K562 (cell line): Measurements from ENCODE around the gene NRXN3. TPM values are rescaled to one million over a fixed set of nuclear protein-coding genes. Genes with fewer than 3 reads are reported as not detected.

ENCODE experiments used
- ATAC-seq: fragments of 200-7000 bp; cut with Tn5 transposase; 3 replicates; pipeline ENCODE4 v1.9.1; 2020; ENCODE audit warnings: moderate library complexity
- BruUV-seq: library from RNA; stranded (reverse); fragments of 400-500 nt; replicated peaks from 2 replicates; lab custom pipeline; 2021; lab: Mats Ljungman, UMichigan
- CTCF ChIA-PET: fragments of 300-600 bp; formaldehyde crosslinking; extraction: SDS; loops from one replicate; lab custom pipeline; 2021; ENCODE audit warnings: low intra/inter-chr PET ratio; lab: Yijun Ruan, JAX
- POLR2A ChIA-PET: fragments of 300-600, 350-650 bp; sonication (Branson Sonifier 250); formaldehyde crosslinking; extraction: SDS; loops from one replicate; lab custom pipeline; 2021; ENCODE audit warnings: antibody characterized with exemption, inconsistent platforms; lab: Yijun Ruan, JAX
- DNase-seq, 4 experiments: peaks; one replicate each; pipeline versions ENCODE4 v3.0.0 to v3.0.0-alpha.2; 2011 to 2018; ENCODE audit warnings: low spot score in 3 of 4, mixed read lengths in 3 of 4; ENCODE audit errors: extremely low read depth in 1 of 4
- FAIRE-seq: peaks from 2 replicates; lab custom pipeline; 2011; peaks lifted over from hg19 to GRCh38; lab: Jason Lieb, UNC
- H2AFZ ChIP-seq: 2 replicates; pipeline ENCODE4 v1.6.0; 2011; ENCODE audit warnings: low read depth, low read length, control low read depth, inconsistent platforms
- H3K27ac ChIP-seq: fragments of 200-600 bp; 3 replicates; pipeline ENCODE4 v1.8.0; 2011; ENCODE audit warnings: low read depth, mild to moderate bottlenecking, control low read depth, inconsistent platforms, low read length, moderate library complexity, mixed read lengths; ENCODE audit errors: extremely low read depth
- H3K27me3 ChIP-seq, 2 experiments: fragments of 300-600 bp in 1 of 2; 2 replicates in 1 of 2; 3 replicates in 1 of 2; pipeline versions ENCODE4 v1.6.0 to v1.8.0; 2011; ENCODE audit warnings: inconsistent platforms in 2 of 2, low read length in 2 of 2, mild to moderate bottlenecking in 1 of 2, mixed read lengths in 1 of 2, moderate library complexity in 1 of 2; ENCODE audit not compliant: control insufficient read depth in 2 of 2, insufficient read depth in 2 of 2
- H3K36me3 ChIP-seq: fragments of 300-600 bp; 3 replicates; pipeline ENCODE4 v1.8.0; 2011; ENCODE audit warnings: mild to moderate bottlenecking, low read length, inconsistent platforms; ENCODE audit not compliant: control insufficient read depth, insufficient read depth
- H3K4me1 ChIP-seq, 2 experiments: fragments of 200-600 bp in 1 of 2; replicated peaks in 1 of 2; 2 replicates in 1 of 2; 3 replicates in 1 of 2; pipeline versions ENCODE4 v1.5.1 to v1.8.0; 2011; ENCODE audit warnings: inconsistent platforms in 2 of 2, low read length in 2 of 2, mild to moderate bottlenecking in 1 of 2, mixed read lengths in 1 of 2, moderate library complexity in 1 of 2; ENCODE audit not compliant: control insufficient read depth in 2 of 2, insufficient read depth in 2 of 2
- H3K4me2 ChIP-seq: 2 replicates; pipeline ENCODE4 v1.6.1; 2011; ENCODE audit warnings: low read length, control low read depth, inconsistent platforms, mixed read lengths; ENCODE audit not compliant: insufficient read depth
- H3K4me3 ChIP-seq: fragments of 200-600 bp; sonication (generic), shearing (Covaris generic); 2 replicates; pipeline ENCODE4 v1.5.1; 2016; ENCODE audit warnings: control low read depth, inconsistent platforms
- H3K79me2 ChIP-seq: fragments of 200-600 bp; 3 replicates; pipeline ENCODE4 v1.8.0; 2011; ENCODE audit warnings: low read length, inconsistent platforms; ENCODE audit not compliant: control insufficient read depth, insufficient read depth
- H3K9ac ChIP-seq, 2 experiments: 2 replicates each; pipeline versions ENCODE4 v1.6.0 to v1.6.1; 2011; ENCODE audit warnings: low read depth in 2 of 2, low read length in 2 of 2, control low read depth in 1 of 2, inconsistent platforms in 1 of 2, mild to moderate bottlenecking in 1 of 2, mixed read lengths in 1 of 2; ENCODE audit not compliant: insufficient read depth in 1 of 2
- H3K9me1 ChIP-seq: one replicate; pipeline ENCODE4 v1.6.0; 2011; ENCODE audit warnings: inconsistent platforms, mild to moderate bottlenecking, low read length, moderate library complexity; ENCODE audit not compliant: control insufficient read depth, insufficient read depth
- H3K9me3 ChIP-seq: replicated peaks from 2 replicates; pipeline ENCODE4 v1.5.1; 2011; ENCODE audit warnings: low read depth, low read length, inconsistent platforms; ENCODE audit not compliant: control insufficient read depth, insufficient read depth
- H4K20me1 ChIP-seq: replicated peaks from 2 replicates; pipeline ENCODE4 v1.6.1; 2011; ENCODE audit warnings: low read length, inconsistent platforms, mixed read lengths; ENCODE audit not compliant: control insufficient read depth, insufficient read depth
- ATF3 ChIP-seq, 2 experiments: fragments of 450-650 bp in 1 of 2; sonication (generic) in 1 of 2; formaldehyde crosslinking in 1 of 2; IDR thresholded peaks in 1 of 2; conservative IDR thresholded peaks in 1 of 2; 2 replicates each; pipeline versions ENCODE4 v1.6.1 to v1.8.1; 2016 to 2023; ENCODE audit warnings: mild to moderate bottlenecking in 2 of 2, moderate library complexity in 2 of 2, inconsistent platforms in 1 of 2, missing genetic modification reagents in 1 of 2
- CBFB ChIP-seq: sonication (generic); formaldehyde crosslinking; IDR thresholded peaks from 2 replicates; pipeline ENCODE4 v1.4.0; 2020; ENCODE audit warnings: mild to moderate bottlenecking, missing genetic modification reagents
- CHAMP1 ChIP-seq: fragments of 450-650 bp; IDR thresholded peaks from 2 replicates; pipeline ENCODE4 v1.6.1; 2016; ENCODE audit warnings: mild to moderate bottlenecking
- HES1 ChIP-seq: fragments of 450-650 bp; IDR thresholded peaks from 2 replicates; pipeline ENCODE4 v1.6.1; 2016; ENCODE audit warnings: low read depth, mild to moderate bottlenecking, moderate library complexity
- RUNX1 ChIP-seq: sonication (generic); IDR thresholded peaks from 2 replicates; pipeline ENCODE4 v1.6.1; 2016; ENCODE audit warnings: antibody characterized with exemption, low read depth
- ZFPM2 ChIP-seq: fragments of 250-450 bp; sonication (Bioruptor Pico); IDR thresholded peaks from 2 replicates; pipeline ENCODE4 v1.5.1; 2022; ENCODE audit warnings: mild to moderate bottlenecking
- WGBS: fragments of 100-300 bp; shearing (Covaris generic); methylation state at CpG from one replicate; pipeline ENCODE4 v1.1.6; 2016; ENCODE audit warnings: low coverage, mixed read lengths; ENCODE audit not compliant: insufficient coverage; ENCODE audit errors: missing lambda C conversion rate; 5-methylcytosine and 5-hydroxymethylcytosine counted together
- in situ Hi-C: fragments of 300-500 bp; cut with MboI; formaldehyde crosslinking; loops from 4 replicates; pipeline ENCODE4 v1.15.0; 2018; ENCODE audit warnings: inconsistent platforms, mixed read lengths
- intact Hi-C: fragments of 100-400 bp; cut with micrococcal nuclease; formaldehyde crosslinking; loops from 2 replicates; pipeline ENCODE4 v1.14.2; 2022
- polyA plus RNA-seq, 8 experiments: library from polyadenylated mRNA; depleted of rRNA in 4 of 8; stranded (reverse) in 5 of 8; unstranded in 3 of 8; fragments of >200 nt; fragmentation: Nextera tagmentation in 2 of 8; fragmentation: Illumina TruSeq in 1 of 8; extraction: Ambion mirVana in 2 of 8; extraction: Trizol in 1 of 8; gene quantifications; 2 replicates each; pipeline versions ENCODE4 v1.2.1 to v1.2.3, GENCODE V29; 2011 to 2014; ENCODE audit warnings: inconsistent platforms in 1 of 8, missing spikeins in 1 of 8
- total RNA-seq, 7 experiments: library from RNA; depleted of rRNA in 6 of 7; stranded (reverse); fragments of >200 nt in 6 of 7; fragmentation: Illumina TruSeq in 2 of 7; extraction: Trizol in 2 of 7; gene quantifications; 2 replicates each; pipeline versions ENCODE4 v1.2.1 to v1.2.3, GENCODE V29; 2011 to 2021; ENCODE audit warnings: low replicate concordance in 1 of 7

NRXN3 gene
- total and polyA plus RNA-seq, 9 of the 15 experiments (the other 6 are each of a cell fraction or from before 2014, with no cell fraction given), result 0.09 TPM; not detected in 8

GRCh38 chr14:79357307-79357706 is 1187.1 kb downstream of the NRXN3 start:
- no peaks in the 10 kb centered on the region for H3K79me2 ChIP-seq
- H3K9me3 ChIP-seq, result no peaks in the 10 kb centered on the region
- 0% methylated on average over 2 of the region's 2 CpGs for WGBS
- DNase-seq, result no peak
- no peaks in the 10 kb centered on the region for H3K9me1 ChIP-seq
- intact Hi-C loops, result no loop called here
- H4K20me1 ChIP-seq, result no peaks in the 10 kb centered on the region
- in situ Hi-C loops, result no loop called here
- H3K9ac ChIP-seq, result no peak overlapping the region
- POLR2A ChIA-PET, result no interaction called here
- BruUV-seq, result no TSS peak
- H2AFZ ChIP-seq, result no peak overlapping the region
- TF ChIP-seq CHAMP1 (no peak), HES1 (no peak), ATF3 (IDR thresholded peaks at IDR 0.05) (no peak), ATF3 (CRISPR knock-in tag; conservative IDR thresholded peaks at IDR 0.05) (no peak), ZFPM2 (CRISPR knock-in tag) (no peak), CBFB (CRISPR knock-in tag) (no peak), RUNX1 (no peak)
- CTCF ChIA-PET, result no interaction called here
- no peaks in the 10 kb centered on the region for H3K27me3 ChIP-seq
- no peak for ATAC-seq
- no peak overlapping the region for H3K4me3 ChIP-seq
- FAIRE-seq, result no peak
- H3K27ac ChIP-seq, result no peak overlapping the region
- no peak overlapping the region for H3K4me2 ChIP-seq
- H3K36me3 ChIP-seq, result no peaks in the 10 kb centered on the region
- H3K4me1 ChIP-seq, result no peaks in the 10 kb centered on the region
